Urothelium cell line (cell line): ENCODE results near the gene ROMO1.
"Not testable (repeated sequence)": the region's sequence is repeated elsewhere in the genome, so short reads cannot be mapped to it uniquely, and the experiment has no call there.

Experiments
- DNase-seq: peaks from one replicate; pipeline ENCODE4 v3.0.0; 2011; ENCODE audit warnings: low spot score, mixed read lengths
- FAIRE-seq: peaks from 2 replicates; lab custom pipeline; 2011; peaks lifted over from hg19 to GRCh38; lab: Jason Lieb, UNC

ROMO1 gene

GRCh38 chr20:35680452-35681183 lies 18.6 kb upstream of the ROMO1 start:
- DNase-seq (no peak), FAIRE-seq (no peak)

- no peak for DNase-seq
- no peak for FAIRE-seq
These were observed 17.2 kb upstream of the ROMO1 start for GRCh38 chr20:35681960-35682359.

GRCh38 chr20:35685368-35685767 lies 13.8 kb upstream of the ROMO1 start:
- not testable (repeated sequence) for DNase-seq, FAIRE-seq

GRCh38 chr20:35686872-35687271 lies 12.3 kb upstream of the ROMO1 start:
- FAIRE-seq, DNase-seq: not testable (repeated sequence)

GRCh38 chr20:35690265-35690664 lies 8.9 kb upstream of the ROMO1 start:
- DNase-seq = no peak
- FAIRE-seq = no peak

- DNase-seq (no peak), FAIRE-seq (no peak)
These were observed 3.9 kb upstream of the ROMO1 start for GRCh38 chr20:35695245-35695749.

- FAIRE-seq = no peak
- DNase-seq = no peak
These were observed 3.2 kb upstream of the ROMO1 start for GRCh38 chr20:35695978-35696377.

GRCh38 chr20:35697696-35698297 lies 1.4 kb upstream of the ROMO1 start:
- no peak for FAIRE-seq
- no peak for DNase-seq

- FAIRE-seq = no peak
- peak; percentile 24 for DNase-seq
These were observed 693 bp upstream of the ROMO1 start for GRCh38 chr20:35698298-35699126.

- no peak for FAIRE-seq
These were observed 886 bp downstream of the ROMO1 start for GRCh38 chr20:35699957-35700624.

GRCh38 chr20:35700625-35701148 lies 1.5 kb downstream of the ROMO1 start:
- FAIRE-seq = no peak
- no peak for DNase-seq

More at GRCh38 chr20:35699957-35700624, 886 bp downstream of the ROMO1 start:
- DNase-seq = no peak

GRCh38 chr20:35702051-35702823 lies 3.0 kb downstream of the ROMO1 start:
- no peak for FAIRE-seq

GRCh38 chr20:35702824-35703695 lies 3.9 kb downstream of the ROMO1 start:
- no peak for DNase-seq
- no peak for FAIRE-seq

More at GRCh38 chr20:35702051-35702823, 3.0 kb downstream of the ROMO1 start:
- no peak for DNase-seq

GRCh38 chr20:35704514-35705261 lies 5.5 kb downstream of the ROMO1 start:
- DNase-seq (no peak), FAIRE-seq (no peak)

GRCh38 chr20:35705894-35706293 lies 6.7 kb downstream of the ROMO1 start:
- not testable (repeated sequence) for DNase-seq, FAIRE-seq

GRCh38 chr20:35706591-35707529 lies 7.7 kb downstream of the ROMO1 start:
- FAIRE-seq, DNase-seq: not testable (repeated sequence)

GRCh38 chr20:35708502-35708901 lies 9.3 kb downstream of the ROMO1 start:
- FAIRE-seq = no peak

More at GRCh38 chr20:35708502-35708901, 9.3 kb downstream of the ROMO1 start:
- no peak for DNase-seq
